HFFc6 (cell line): Measurements from ENCODE around the gene PLCL1. TPM values are rescaled to one million over a fixed set of nuclear protein-coding genes. Genes with fewer than 3 reads are reported as not detected.

Source experiments
- DNase-seq: peaks from one replicate; pipeline ENCODE4 v3.0.0-alpha.2; 2018
- H3K27ac Mint-ChIP-seq: 2 replicates; pipeline ENCODE4 v1.8.0; 2020; ENCODE audit warnings: mild to moderate bottlenecking, mixed read lengths
- H3K27me3 Mint-ChIP-seq: 2 replicates; pipeline ENCODE4 v1.8.0; 2021; ENCODE audit warnings: mild to moderate bottlenecking, moderate library complexity, mixed read lengths; ENCODE audit not compliant: insufficient read depth
- H3K36me3 Mint-ChIP-seq: 2 replicates; pipeline ENCODE4 v1.8.0; 2021; ENCODE audit warnings: low read depth, mixed read lengths
- H3K4me1 Mint-ChIP-seq: 2 replicates; pipeline ENCODE4 v1.8.0; 2020; ENCODE audit warnings: low read depth, mixed read lengths
- H3K4me3 Mint-ChIP-seq: 2 replicates; pipeline ENCODE4 v1.8.0; 2020; ENCODE audit warnings: mild to moderate bottlenecking, moderate library complexity, mixed read lengths
- H3K9me3 Mint-ChIP-seq: 2 replicates; pipeline ENCODE4 v1.8.0; 2020; ENCODE audit warnings: mild to moderate bottlenecking, mixed read lengths
- CTCF ChIP-seq: fragments of 200-600 bp; sonication (generic); IDR thresholded peaks from 2 replicates; pipeline ENCODE4 v1.5.0; 2021; ENCODE audit warnings: antibody characterized with exemption, mild to moderate bottlenecking
- total RNA-seq, 6 experiments: library from RNA; stranded (reverse); fragmentation: NEBNext Ultra II Directional; extraction: Animal tissue kit (Norgen Biotek cat#: 25700); gene quantifications; 2 replicates in 1 of 6; 3 replicates in 5 of 6; pipeline ENCODE4 v1.2.3, GENCODE V29; 2021

The PLCL1 gene
- total RNA-seq, 6 experiments from 2014 or later, result 0.03 to 0.14 (median 0.12) TPM; not detected in 2

GRCh38 chr2:197839856-197840255, 35.5 kb downstream of the PLCL1 start:
- Mint-ChIP-seq H3K9me3 (no peaks in the 10 kb centered on the region), H3K27ac (no peak overlapping the region), H3K27me3 (peaks cover 2% of the 10 kb centered on the region), H3K36me3 (no peaks in the 10 kb centered on the region), H3K4me1 (no peaks in the 10 kb centered on the region), H3K4me3 (no peak overlapping the region)
- DNase-seq, result no peak
- TF ChIP-seq CTCF, result no peak

DNA sequence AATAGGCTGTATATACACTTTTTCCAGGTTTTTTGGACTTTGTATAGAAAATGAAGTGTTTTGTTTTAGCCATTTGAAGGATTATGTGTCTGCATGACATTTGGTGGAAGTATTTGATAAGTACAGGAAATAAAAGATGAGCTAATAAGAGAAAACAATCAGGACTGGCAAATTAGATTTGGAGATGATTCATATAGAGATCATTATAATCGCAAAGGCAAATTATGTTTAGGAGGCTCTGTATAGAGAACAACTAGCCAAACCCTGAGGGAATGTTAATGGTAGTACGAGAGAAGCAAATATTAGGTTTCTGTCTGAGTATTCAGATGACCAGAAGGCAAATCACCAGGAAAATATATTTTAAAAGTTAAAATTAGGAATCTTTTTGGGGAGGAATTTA, 41.7 kb downstream of the PLCL1 start:
- Mint-ChIP-seq H3K27me3 (peaks cover 2% of the 10 kb centered on the region), H3K4me3 (no peak overlapping the region)
- no peak for DNase-seq

GRCh38 chr2:197846777-197847176, 42.4 kb downstream of the PLCL1 start:
- Mint-ChIP-seq H3K4me3 (no peak overlapping the region), H3K9me3 (no peaks in the 10 kb centered on the region), H3K27ac (no peak overlapping the region), H3K27me3 (no peaks in the 10 kb centered on the region; the same call in 1 of the 2 replicates), H3K4me1 (peaks cover 5% of the 10 kb centered on the region; the same call in 1 of the 2 replicates), H3K36me3 (no peaks in the 10 kb centered on the region)
- no peak for TF ChIP-seq CTCF
- no peak for DNase-seq

More for the DNA sequence above, 41.7 kb downstream of the PLCL1 start:
- H3K9me3 Mint-ChIP-seq, result no peaks in the 10 kb centered on the region
- no peak for TF ChIP-seq CTCF
- no peaks in the 10 kb centered on the region for H3K36me3 Mint-ChIP-seq
- no peak overlapping the region for H3K27ac Mint-ChIP-seq
- H3K4me1 Mint-ChIP-seq, result peaks cover 5% of the 10 kb centered on the region; the same call in 1 of the 2 replicates

GRCh38 chr2:197847651-197848401, 43.4 kb downstream of the PLCL1 start:
- H3K27me3 Mint-ChIP-seq, result no peaks in the 10 kb centered on the region; the same call in 1 of the 2 replicates
- DNase-seq, result no peak
- H3K9me3 Mint-ChIP-seq, result no peaks in the 10 kb centered on the region
- H3K27ac Mint-ChIP-seq, result no peak overlapping the region
- no peak overlapping the region for H3K4me3 Mint-ChIP-seq
- H3K36me3 Mint-ChIP-seq, result no peaks in the 10 kb centered on the region
- H3K4me1 Mint-ChIP-seq, result peaks cover 5% of the 10 kb centered on the region; the same call in 1 of the 2 replicates
- TF ChIP-seq CTCF, result no peak

DNA sequence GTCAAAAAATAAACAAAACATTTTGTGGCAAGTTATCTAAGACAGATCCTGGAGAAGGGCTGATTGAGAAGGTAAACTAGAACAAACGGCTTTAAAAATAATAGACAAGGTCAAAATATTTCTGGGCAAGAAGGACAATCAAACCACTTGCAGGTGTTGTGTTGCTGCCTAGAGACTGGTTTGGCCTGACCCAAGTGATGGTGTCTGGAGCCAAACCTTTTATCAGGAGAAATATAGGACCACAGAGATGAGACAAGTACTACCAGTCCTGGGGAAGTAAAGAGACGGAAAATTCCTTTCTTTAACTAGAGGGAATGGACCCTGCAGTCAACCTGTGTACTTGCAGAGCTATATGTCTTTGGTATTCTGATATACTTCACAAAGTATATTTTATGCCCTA, 44.2 kb downstream of the PLCL1 start:
- Mint-ChIP-seq H3K36me3 (no peaks in the 10 kb centered on the region), H3K27ac (no peak overlapping the region), H3K9me3 (no peaks in the 10 kb centered on the region), H3K4me1 (peaks cover 5% of the 10 kb centered on the region; the same call in 1 of the 2 replicates), H3K27me3 (no peaks in the 10 kb centered on the region; the same call in 1 of the 2 replicates), H3K4me3 (no peak overlapping the region)
- TF ChIP-seq CTCF, result no peak
- no peak for DNase-seq
